Activated CD4-positive, alpha-beta T cell treated with anti-CD3 and anti-CD28 coated beads, Interleukin-2, amount 10 ng/mL, durations not matched to agents 24 days and 14 days (primary cell): ENCODE data around the gene CAMK1D. TPM values are rescaled to one million over a fixed set of nuclear protein-coding genes. Genes with fewer than 3 reads are reported as not detected.

Experiments used
- DNase-seq: peaks from one replicate; pipeline ENCODE4 v3.0.0; 2022
- H3K27ac Mint-ChIP-seq: one replicate; pipeline ENCODE4 v1.8.0; 2022; ENCODE audit warnings: mild to moderate bottlenecking, mixed read lengths
- H3K27me3 Mint-ChIP-seq: one replicate; pipeline ENCODE4 v1.8.0; 2022; ENCODE audit warnings: mixed read lengths
- H3K36me3 Mint-ChIP-seq: one replicate; pipeline ENCODE4 v1.8.0; 2022; ENCODE audit warnings: low read depth, mild to moderate bottlenecking, mixed read lengths
- H3K4me1 Mint-ChIP-seq: one replicate; pipeline ENCODE4 v1.8.0; 2021; ENCODE audit warnings: mixed read lengths
- H3K4me3 Mint-ChIP-seq: one replicate; pipeline ENCODE4 v1.8.0; 2022; ENCODE audit warnings: mild to moderate bottlenecking, moderate library complexity, mixed read lengths
- H3K9me3 Mint-ChIP-seq: one replicate; pipeline ENCODE4 v1.8.0; 2021; ENCODE audit warnings: mixed read lengths
- intact Hi-C: fragments of 100-400 bp; cut with micrococcal nuclease; formaldehyde crosslinking; loops from one replicate; pipeline ENCODE4 v1.15.1; 2023
- total RNA-seq: library from RNA; stranded (reverse); gene quantifications from 2 replicates; pipeline ENCODE4 v1.2.3, GENCODE V29; 2022

CAMK1D gene
- total RNA-seq, 1 donor from 2014 or later, result 5.6 TPM

- H3K36me3 Mint-ChIP-seq, result peaks cover 2% of the 10 kb centered on the region
- no peak for DNase-seq
- intact Hi-C loops, result no loop called here
- H3K4me3 Mint-ChIP-seq, result no peak overlapping the region
- H3K9me3 Mint-ChIP-seq, result no peaks in the 10 kb centered on the region
- H3K4me1 Mint-ChIP-seq, result no peaks in the 10 kb centered on the region
- H3K27ac Mint-ChIP-seq, result no peak overlapping the region
- H3K27me3 Mint-ChIP-seq, result no peaks in the 10 kb centered on the region
Observed at GRCh38 chr10:12790270-12790669, 440.9 kb downstream of the CAMK1D start.

GRCh38 chr10:12791728-12792127, 442.4 kb downstream of the CAMK1D start:
- Mint-ChIP-seq H3K27me3 (no peaks in the 10 kb centered on the region), H3K9me3 (no peaks in the 10 kb centered on the region), H3K4me3 (no peak overlapping the region), H3K36me3 (peaks cover 2% of the 10 kb centered on the region), H3K27ac (no peak overlapping the region), H3K4me1 (no peaks in the 10 kb centered on the region)
- intact Hi-C loops, result no loop called here
- DNase-seq, result no peak

- intact Hi-C loops, result no loop called here
- H3K4me3 Mint-ChIP-seq, result no peak overlapping the region
- no peaks in the 10 kb centered on the region for H3K9me3 Mint-ChIP-seq
- H3K36me3 Mint-ChIP-seq, result peaks cover 2% of the 10 kb centered on the region
- H3K4me1 Mint-ChIP-seq, result no peaks in the 10 kb centered on the region
- H3K27me3 Mint-ChIP-seq, result no peaks in the 10 kb centered on the region
- no peak overlapping the region for H3K27ac Mint-ChIP-seq
- no peak for DNase-seq
Observed at GRCh38 chr10:12792889-12793556, 443.7 kb downstream of the CAMK1D start.

GRCh38 chr10:12795315-12796110, 446.2 kb downstream of the CAMK1D start:
- intact Hi-C loops, result no loop called here
- Mint-ChIP-seq H3K4me1 (no peaks in the 10 kb centered on the region), H3K27ac (no peak overlapping the region), H3K27me3 (no peaks in the 10 kb centered on the region), H3K36me3 (peaks cover 2% of the 10 kb centered on the region), H3K9me3 (no peaks in the 10 kb centered on the region), H3K4me3 (no peak overlapping the region)
- no peak for DNase-seq

- no peaks in the 10 kb centered on the region for H3K4me1 Mint-ChIP-seq
- H3K27me3 Mint-ChIP-seq, result no peaks in the 10 kb centered on the region
- H3K4me3 Mint-ChIP-seq, result no peak overlapping the region
- DNase-seq, result no peak
- no peaks in the 10 kb centered on the region for H3K36me3 Mint-ChIP-seq
- intact Hi-C loops, result no loop called here
- H3K9me3 Mint-ChIP-seq, result no peaks in the 10 kb centered on the region
- no peak overlapping the region for H3K27ac Mint-ChIP-seq
Observed at GRCh38 chr10:12796401-12797160, 447.2 kb downstream of the CAMK1D start.

GRCh38 chr10:12797471-12798262, 448.3 kb downstream of the CAMK1D start:
- DNase-seq, result no peak
- no peaks in the 10 kb centered on the region for H3K4me1 Mint-ChIP-seq
- no peak overlapping the region for H3K27ac Mint-ChIP-seq
- H3K9me3 Mint-ChIP-seq, result no peaks in the 10 kb centered on the region
- intact Hi-C loops, result no loop called here
- no peaks in the 10 kb centered on the region for H3K36me3 Mint-ChIP-seq
- no peaks in the 10 kb centered on the region for H3K27me3 Mint-ChIP-seq
- H3K4me3 Mint-ChIP-seq, result no peak overlapping the region

- Mint-ChIP-seq H3K4me3 (no peak overlapping the region), H3K4me1 (no peaks in the 10 kb centered on the region), H3K9me3 (no peaks in the 10 kb centered on the region), H3K27me3 (no peaks in the 10 kb centered on the region), H3K36me3 (no peaks in the 10 kb centered on the region), H3K27ac (no peak overlapping the region)
- no peak for DNase-seq
- intact Hi-C loops, result no loop called here
Observed at GRCh38 chr10:12799144-12799543, 449.8 kb downstream of the CAMK1D start.

- no peak overlapping the region for H3K4me3 Mint-ChIP-seq
- no peaks in the 10 kb centered on the region for H3K4me1 Mint-ChIP-seq
Observed at GRCh38 chr10:12799714-12800113, 450.4 kb downstream of the CAMK1D start.

GRCh38 chr10:12800302-12800701, 451.0 kb downstream of the CAMK1D start:
- Mint-ChIP-seq H3K27ac (no peak overlapping the region), H3K4me1 (no peaks in the 10 kb centered on the region), H3K9me3 (no peaks in the 10 kb centered on the region), H3K4me3 (no peak overlapping the region), H3K36me3 (no peaks in the 10 kb centered on the region), H3K27me3 (no peaks in the 10 kb centered on the region)
- intact Hi-C loops, result no loop called here
- no peak for DNase-seq

More at GRCh38 chr10:12799714-12800113, 450.4 kb downstream of the CAMK1D start:
- Mint-ChIP-seq H3K36me3 (no peaks in the 10 kb centered on the region), H3K27ac (no peak overlapping the region), H3K9me3 (no peaks in the 10 kb centered on the region), H3K27me3 (no peaks in the 10 kb centered on the region)
- no peak for DNase-seq
- intact Hi-C loops, result no loop called here

- intact Hi-C loops, result no loop called here
- Mint-ChIP-seq H3K36me3 (no peaks in the 10 kb centered on the region), H3K27ac (no peak overlapping the region), H3K27me3 (no peaks in the 10 kb centered on the region), H3K4me1 (no peaks in the 10 kb centered on the region), H3K4me3 (no peak overlapping the region), H3K9me3 (no peaks in the 10 kb centered on the region)
- no peak for DNase-seq
Observed at GRCh38 chr10:12801214-12802087, 452.1 kb downstream of the CAMK1D start.

GRCh38 chr10:12803776-12804175, 454.4 kb downstream of the CAMK1D start:
- H3K4me3 Mint-ChIP-seq, result no peak overlapping the region
- no peaks in the 10 kb centered on the region for H3K9me3 Mint-ChIP-seq
- H3K4me1 Mint-ChIP-seq, result no peaks in the 10 kb centered on the region
- H3K27me3 Mint-ChIP-seq, result no peaks in the 10 kb centered on the region
- no peak for DNase-seq
- H3K36me3 Mint-ChIP-seq, result no peaks in the 10 kb centered on the region
- intact Hi-C loops, result no loop called here
- H3K27ac Mint-ChIP-seq, result no peak overlapping the region

- intact Hi-C loops, result no loop called here
- Mint-ChIP-seq H3K9me3 (no peaks in the 10 kb centered on the region), H3K36me3 (no peaks in the 10 kb centered on the region), H3K27me3 (no peaks in the 10 kb centered on the region), H3K27ac (no peak overlapping the region), H3K4me1 (no peaks in the 10 kb centered on the region), H3K4me3 (no peak overlapping the region)
- no peak for DNase-seq
Observed at GRCh38 chr10:12806228-12807095, 457.1 kb downstream of the CAMK1D start.
